ENCODE results near the gene MICAL1.

DNA sequence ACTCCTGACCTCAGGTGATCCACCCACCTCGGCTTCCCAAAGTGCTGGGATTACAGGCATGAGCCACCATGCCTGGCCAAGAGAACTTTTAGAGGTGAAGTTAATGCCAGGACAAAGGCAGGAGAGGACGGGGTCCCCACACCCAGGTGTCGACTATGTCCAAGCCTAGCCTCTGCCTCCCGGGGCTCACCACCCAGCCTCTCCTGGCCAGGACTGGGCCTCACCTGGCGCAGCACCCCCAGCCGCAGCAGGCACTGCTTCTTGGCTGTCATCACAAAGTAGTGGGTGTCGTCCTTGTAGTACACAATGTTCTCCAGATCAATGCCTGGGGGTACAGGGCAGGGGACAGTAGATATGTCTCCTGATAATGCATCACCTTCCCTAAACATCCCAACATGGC, 4.2 kb downstream of the MICAL1 start:
- no peak for TF ChIP-seq POLR2A (IDR thresholded peaks at IDR 0.05; ENCODE audit: extremely low read depth, insufficient read length)
- TF ChIP-seq, protein P1, sequence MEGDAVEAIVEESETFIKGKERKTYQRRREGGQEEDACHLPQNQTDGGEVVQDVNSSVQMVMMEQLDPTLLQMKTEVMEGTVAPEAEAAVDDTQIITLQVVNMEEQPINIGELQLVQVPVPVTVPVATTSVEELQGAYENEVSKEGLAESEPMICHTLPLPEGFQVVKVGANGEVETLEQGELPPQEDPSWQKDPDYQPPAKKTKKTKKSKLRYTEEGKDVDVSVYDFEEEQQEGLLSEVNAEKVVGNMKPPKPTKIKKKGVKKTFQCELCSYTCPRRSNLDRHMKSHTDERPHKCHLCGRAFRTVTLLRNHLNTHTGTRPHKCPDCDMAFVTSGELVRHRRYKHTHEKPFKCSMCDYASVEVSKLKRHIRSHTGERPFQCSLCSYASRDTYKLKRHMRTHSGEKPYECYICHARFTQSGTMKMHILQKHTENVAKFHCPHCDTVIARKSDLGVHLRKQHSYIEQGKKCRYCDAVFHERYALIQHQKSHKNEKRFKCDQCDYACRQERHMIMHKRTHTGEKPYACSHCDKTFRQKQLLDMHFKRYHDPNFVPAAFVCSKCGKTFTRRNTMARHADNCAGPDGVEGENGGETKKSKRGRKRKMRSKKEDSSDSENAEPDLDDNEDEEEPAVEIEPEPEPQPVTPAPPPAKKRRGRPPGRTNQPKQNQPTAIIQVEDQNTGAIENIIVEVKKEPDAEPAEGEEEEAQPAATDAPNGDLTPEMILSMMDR (IDR thresholded peaks at IDR 0.05; ENCODE audit: low read depth, low read length) = no peak
- TF ChIP-seq, protein P2, sequence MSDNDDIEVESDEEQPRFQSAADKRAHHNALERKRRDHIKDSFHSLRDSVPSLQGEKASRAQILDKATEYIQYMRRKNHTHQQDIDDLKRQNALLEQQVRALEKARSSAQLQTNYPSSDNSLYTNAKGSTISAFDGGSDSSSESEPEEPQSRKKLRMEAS (IDR thresholded peaks at IDR 0.05; ENCODE audit: low read depth, low read length) = no peak
